PC-9 (cell line): ENCODE results near the gene RAD52. TPM values are rescaled to one million over a fixed set of nuclear protein-coding genes. Genes with fewer than 3 reads are reported as not detected.

Experiments used
- BruUV-seq: library from RNA; stranded (reverse); fragments of 400-500 nt; replicated peaks from 2 replicates; lab custom pipeline; 2021; lab: Mats Ljungman, UMichigan
- CTCF ChIA-PET: fragments of 300-600 bp; sonication (Branson Sonifier 250); formaldehyde crosslinking; loops from one replicate; lab custom pipeline; 2022; ENCODE audit warnings: antibody characterized with exemption; lab: Charles Lee
- POLR2A ChIA-PET: fragments of 300-600 bp; sonication (Branson Sonifier 250); formaldehyde crosslinking; loops from one replicate; lab custom pipeline; 2022; ENCODE audit warnings: antibody characterized with exemption; ENCODE audit not compliant: unreplicated experiment; lab: Charles Lee
- DNase-seq, 2 experiments: peaks; one replicate each; pipeline versions ENCODE4 v3.0.0 to v3.0.0-alpha.2; 2015 to 2022; ENCODE audit warnings: mixed read lengths in 1 of 2
- H2AFZ ChIP-seq: fragments of 200-600 bp; sonication (generic); 2 replicates; pipeline ENCODE4 v1.8.1; 2017; ENCODE audit warnings: antibody characterized with exemption
- H3F3A ChIP-seq: fragments of 200-600 bp; sonication (generic); 2 replicates; pipeline ENCODE4 v1.8.1; 2017; ENCODE audit warnings: antibody characterized with exemption, mild to moderate bottlenecking, low read depth; ENCODE audit not compliant: insufficient read depth
- H3K27ac ChIP-seq: fragments of 200-600 bp; sonication (generic); 2 replicates; pipeline ENCODE4 v1.6.1; 2016; ENCODE audit warnings: mixed run types
- H3K27me3 ChIP-seq: fragments of 200-600 bp; sonication (generic); 2 replicates; pipeline ENCODE4 v1.6.1; 2016; ENCODE audit warnings: low read depth, mixed run types; ENCODE audit not compliant: insufficient read depth
- H3K36me3 ChIP-seq: fragments of 200-600 bp; sonication (generic); 2 replicates; pipeline ENCODE4 v1.6.1; 2016; ENCODE audit warnings: low read depth, mixed run types
- H3K4me1 ChIP-seq: fragments of 200-600 bp; sonication (generic); replicated peaks from 2 replicates; pipeline ENCODE4 v1.6.1; 2016; ENCODE audit warnings: mixed run types; ENCODE audit not compliant: insufficient read depth
- H3K4me2 ChIP-seq: fragments of 200-600 bp; sonication (generic); 2 replicates; pipeline ENCODE4 v1.6.1; 2017; ENCODE audit warnings: mixed run types
- H3K4me3 ChIP-seq: fragments of 200-600 bp; sonication (generic); 2 replicates; pipeline ENCODE4 v1.6.1; 2016; ENCODE audit warnings: mixed run types
- H3K79me2 ChIP-seq: fragments of 200-600 bp; sonication (generic); 2 replicates; pipeline ENCODE4 v1.6.1; 2017; ENCODE audit warnings: low read depth, mixed run types
- H3K9me2 ChIP-seq: fragments of 200-600 bp; sonication (generic); 2 replicates; pipeline ENCODE4 v1.8.1; 2017; ENCODE audit warnings: mild to moderate bottlenecking; ENCODE audit not compliant: insufficient read depth
- H3K9me3 ChIP-seq: fragments of 200-600 bp; sonication (generic); 2 replicates; pipeline ENCODE4 v1.8.1; 2016; ENCODE audit warnings: low read depth; ENCODE audit not compliant: insufficient read depth
- H4K20me1 ChIP-seq: fragments of 200-600 bp; sonication (generic); 2 replicates; pipeline ENCODE4 v1.8.1; 2017; ENCODE audit not compliant: insufficient read depth
- CTCF ChIP-seq: fragments of 200-600 bp; sonication (generic); conservative IDR thresholded peaks from 2 replicates; pipeline ENCODE4 v1.6.1; 2017; ENCODE audit warnings: mixed run types, antibody characterized with exemption, mild to moderate bottlenecking, moderate library complexity
- EZH2 ChIP-seq: fragments of 200-600 bp; sonication (generic); IDR thresholded peaks from 2 replicates; pipeline ENCODE4 v1.8.0; 2017; ENCODE audit warnings: antibody characterized with exemption, low read depth
- intact Hi-C: fragments of 100-400 bp; cut with micrococcal nuclease; formaldehyde crosslinking; loops from one replicate; pipeline ENCODE4 v1.10.0; 2022; ENCODE audit not compliant: unreplicated experiment
- total RNA-seq: library from RNA; stranded (reverse); gene quantifications from 2 replicates; pipeline ENCODE4 v1.2.3, GENCODE V29; 2021

The RAD52 gene
- total RNA-seq, 1 experiment from 2014 or later, result 25.0 TPM

DNA sequence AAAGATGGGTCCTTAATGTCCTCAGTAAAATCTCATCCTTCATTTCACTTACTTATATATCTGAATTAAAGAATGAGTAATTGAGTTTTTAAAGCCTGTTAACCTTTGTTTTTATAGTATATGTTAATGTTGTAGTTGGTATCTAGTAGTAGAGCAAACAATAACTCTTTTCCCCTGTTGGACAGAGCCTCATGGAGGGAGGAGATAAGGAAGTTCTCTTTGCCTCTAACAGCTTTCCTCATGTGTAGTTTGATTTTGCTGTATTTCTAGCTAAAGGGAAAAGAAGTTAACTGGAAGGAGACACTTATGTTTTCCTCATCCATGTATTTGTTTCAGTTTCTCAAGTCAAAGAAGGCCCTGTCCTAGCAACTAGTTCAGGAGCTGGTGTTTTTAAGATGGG, 55.3 kb downstream of the RAD52 start:
- CTCF ChIA-PET, result interaction anchor here (0.5 kb wide), 1 partner anchor 49 kb away, joined by 3 read pairs; no protein-coding TSS in a partner anchor
- no peak overlapping the region for H2AFZ ChIP-seq
- H3K4me1 ChIP-seq, result no peaks in the 10 kb centered on the region
- POLR2A ChIA-PET, result no interaction called here
- H3F3A ChIP-seq, result 0 out of 2 replicates have a peak, but pooled peaks cover 4% of the 10 kb centered on the region
- no peak overlapping the region for H3K4me3 ChIP-seq
- H4K20me1 ChIP-seq, result no peaks in the 10 kb centered on the region
- H3K27ac ChIP-seq, result no peak overlapping the region
- BruUV-seq, result no TSS peak
- no peak for DNase-seq
- H3K79me2 ChIP-seq, result no peaks in the 10 kb centered on the region
- intact Hi-C loops, result no loop called here
- TF ChIP-seq EZH2 (no peak), CTCF (no peak)
- H3K9me2 ChIP-seq, result no peaks in the 10 kb centered on the region
- no peaks in the 10 kb centered on the region for H3K27me3 ChIP-seq
- no peak overlapping the region for H3K4me2 ChIP-seq
- no peaks in the 10 kb centered on the region for H3K9me3 ChIP-seq
- peaks cover 28% of the 10 kb centered on the region for H3K36me3 ChIP-seq

GRCh38 chr12:886206-886605, 63.3 kb downstream of the RAD52 start:
- Histone ChIP-seq H3K9me3 (no peaks in the 10 kb centered on the region), H3K4me2 (no peak overlapping the region), H3F3A (no peaks in the 10 kb centered on the region; the same call in 1 of the 2 replicates), H3K4me3 (no peak overlapping the region), H3K79me2 (no peaks in the 10 kb centered on the region), H2AFZ (no peak overlapping the region), H3K27me3 (no peaks in the 10 kb centered on the region), H3K4me1 (no peaks in the 10 kb centered on the region), H4K20me1 (no peaks in the 10 kb centered on the region), H3K9me2 (no peaks in the 10 kb centered on the region), H3K36me3 (peaks cover 69% of the 10 kb centered on the region), H3K27ac (no peak overlapping the region)
- no TSS peak for BruUV-seq
- intact Hi-C loops, result no loop called here
- TF ChIP-seq EZH2 (no peak), CTCF (no peak)
- ChIA-PET POLR2A (interaction anchor here (0.7 kb wide), 1 partner anchor 32 kb away, joined by 6 read pairs; no protein-coding TSS in a partner anchor), CTCF (no interaction called here)
- DNase-seq, result no peak

DNA sequence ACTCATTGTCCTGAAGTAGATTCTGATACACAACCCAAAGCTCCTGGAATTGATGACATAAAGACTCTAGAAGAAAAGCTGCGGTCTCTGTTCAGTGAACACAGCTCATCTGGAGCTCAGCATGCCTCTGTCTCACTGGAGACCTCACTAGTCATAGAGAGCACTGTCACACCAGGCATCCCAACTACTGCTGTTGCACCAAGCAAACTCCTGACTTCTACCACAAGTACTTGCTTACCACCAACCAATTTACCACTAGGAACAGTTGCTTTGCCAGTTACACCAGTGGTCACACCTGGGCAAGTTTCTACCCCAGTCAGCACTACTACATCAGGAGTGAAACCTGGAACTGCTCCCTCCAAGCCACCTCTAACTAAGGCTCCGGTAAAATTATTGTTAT, 63.8 kb downstream of the RAD52 start:
- CTCF ChIA-PET, result no interaction called here
- no peaks in the 10 kb centered on the region for H3K9me2 ChIP-seq
- H3K4me3 ChIP-seq, result no peak overlapping the region
- POLR2A ChIA-PET, result no interaction called here
- no TSS peak for BruUV-seq
- no peaks in the 10 kb centered on the region for H3K79me2 ChIP-seq
- no peak overlapping the region for H2AFZ ChIP-seq
- H3K4me1 ChIP-seq, result no peaks in the 10 kb centered on the region
- H3K4me2 ChIP-seq, result no peak overlapping the region
- no peaks in the 10 kb centered on the region; the same call in 1 of the 2 replicates for H3F3A ChIP-seq
- no peaks in the 10 kb centered on the region for H3K27me3 ChIP-seq
- no peaks in the 10 kb centered on the region for H4K20me1 ChIP-seq
- H3K27ac ChIP-seq, result no peak overlapping the region
- TF ChIP-seq CTCF (no peak), EZH2 (no peak)
- no peak for DNase-seq
- H3K36me3 ChIP-seq, result peaks cover 69% of the 10 kb centered on the region
- no peaks in the 10 kb centered on the region for H3K9me3 ChIP-seq
- intact Hi-C loops, result no loop called here
